CD4-positive, alpha-beta T cell treated with Interleukin-12 subunit alpha and Interleukin-12 subunit beta, for 1 hour (primary cell): Measurements from ENCODE around the gene BRSK1.

Source experiments
- DNase-seq: peaks from one replicate; pipeline ENCODE4 v3.0.0-alpha.2; 2020

BRSK1 gene

GRCh38 chr19:55355213-55355821 lies 71.5 kb downstream of the BRSK1 start:
- DNase-seq = no peak

GRCh38 chr19:55358493-55358892 lies 74.7 kb downstream of the BRSK1 start:
- DNase-seq = no peak

DNA sequence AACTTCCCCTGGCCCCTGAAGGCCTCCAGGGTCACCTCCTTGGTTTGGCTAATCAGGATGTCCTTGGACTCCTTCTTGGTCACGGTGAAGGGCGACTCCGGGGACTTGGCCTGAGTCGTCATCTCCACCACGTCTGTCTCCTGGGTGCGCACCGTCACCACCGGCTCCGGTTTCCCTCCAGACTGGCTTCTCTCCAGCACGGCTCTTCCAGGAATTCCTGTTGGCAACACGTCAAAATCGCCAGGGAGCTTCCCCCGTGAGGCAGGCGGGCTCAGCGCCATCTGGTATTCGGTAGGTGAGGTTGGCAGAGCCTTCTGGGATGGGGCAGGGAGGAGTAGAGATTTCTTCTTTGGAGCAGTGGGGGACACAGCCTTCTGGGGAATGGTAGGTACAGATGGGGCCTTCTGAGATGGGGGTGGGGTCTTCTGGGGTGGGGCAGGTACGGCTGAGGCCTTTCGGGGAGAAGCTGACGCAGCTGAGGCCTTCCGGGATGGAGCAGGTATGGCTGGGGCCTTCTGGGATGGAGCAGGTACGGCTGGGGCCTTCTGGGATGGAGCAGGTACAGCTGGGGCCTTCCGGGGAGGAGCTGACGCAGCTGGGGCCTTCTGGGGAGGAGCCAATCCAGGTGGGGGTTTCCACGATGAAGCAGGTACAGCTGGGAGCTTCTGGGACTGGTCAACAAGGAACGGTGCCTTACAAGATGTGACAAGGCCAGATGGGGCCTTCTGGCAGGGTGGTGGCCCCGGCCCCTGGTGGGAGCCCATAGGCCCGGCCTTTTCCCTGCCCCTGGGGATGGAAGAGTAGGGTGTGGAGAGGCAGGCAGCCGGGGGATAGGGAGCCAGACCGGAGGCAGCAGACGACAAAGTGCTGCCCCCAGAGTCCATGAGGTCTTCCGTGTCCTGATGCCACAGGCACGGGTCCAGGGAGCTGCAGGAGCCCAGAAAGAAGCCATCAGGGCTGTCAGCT lies 75.4 kb downstream of the BRSK1 start:
- DNase-seq = no peak

DNA sequence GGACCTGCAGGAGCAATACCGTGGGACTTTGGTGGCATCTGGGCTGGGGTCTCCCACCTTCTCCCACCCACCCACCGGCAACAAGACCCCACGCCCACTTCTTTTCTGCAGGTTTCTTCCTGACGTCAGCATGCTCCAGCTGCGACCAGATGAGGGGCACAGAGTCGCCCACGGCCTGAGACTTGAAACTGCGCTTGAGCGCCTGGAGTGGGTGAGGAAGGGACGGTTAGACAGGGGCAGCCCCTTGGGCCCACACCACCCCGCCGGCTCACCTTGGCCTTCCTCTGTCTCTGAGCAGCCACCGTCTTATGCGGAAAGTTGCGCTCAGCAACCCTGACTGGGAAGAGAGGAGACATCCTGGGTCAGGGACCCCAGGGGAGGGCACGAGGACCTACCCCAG lies 77.1 kb downstream of the BRSK1 start:
- no peak for DNase-seq
